Measurements from ENCODE around the gene AKAP13.
A peak's percentile ranks its signal among the peaks of the same experiment; 100 is the strongest.
"Not testable (repeated sequence)": the region's sequence is repeated elsewhere in the genome, so short reads cannot be mapped to it uniquely, and the experiment has no call there.

The AKAP13 gene

DNA sequence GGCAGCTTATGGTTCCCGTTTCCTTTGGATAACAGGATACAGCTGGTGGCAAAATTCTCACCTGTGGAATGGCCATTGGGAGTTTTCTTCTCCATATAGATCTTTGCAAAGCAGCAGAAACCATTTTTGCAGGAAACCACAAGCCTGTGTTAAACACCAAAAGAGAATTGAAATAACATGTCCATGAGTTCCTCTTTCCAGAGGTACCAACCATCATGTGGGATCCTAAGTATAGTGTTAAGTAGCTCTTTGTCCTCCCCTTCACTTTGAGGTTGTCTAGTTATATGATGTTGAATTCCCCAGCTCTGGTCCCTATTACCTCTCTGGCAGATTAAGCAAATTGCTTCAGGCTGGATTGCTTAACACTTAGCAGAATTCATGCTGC is 94.9 kb downstream of the AKAP13 start:
- DNase-seq (ENCODE audit: low read depth in 2 of 2), result no peak

DNA sequence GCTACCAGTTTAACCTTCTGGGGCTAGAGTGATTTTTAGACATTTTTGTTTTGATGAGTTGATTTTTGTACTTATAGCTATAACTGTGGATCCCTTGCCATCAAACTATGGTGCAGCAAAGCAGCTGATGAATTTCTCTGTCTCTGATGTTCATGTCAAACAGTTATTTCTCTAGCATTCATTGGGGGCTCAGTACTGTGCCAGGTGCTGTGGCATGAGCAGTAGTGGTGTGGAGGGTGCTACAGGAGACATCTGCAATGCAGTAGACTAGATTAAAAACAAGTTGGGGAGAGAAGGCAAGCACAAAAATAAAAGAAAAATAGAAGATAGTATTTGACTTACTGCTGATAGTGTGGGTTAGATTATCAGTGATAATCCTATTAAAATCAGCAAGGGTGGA is 95.3 kb downstream of the AKAP13 start:
- DNase-seq (ENCODE audit: low read depth in 2 of 2), result no peak

DNA sequence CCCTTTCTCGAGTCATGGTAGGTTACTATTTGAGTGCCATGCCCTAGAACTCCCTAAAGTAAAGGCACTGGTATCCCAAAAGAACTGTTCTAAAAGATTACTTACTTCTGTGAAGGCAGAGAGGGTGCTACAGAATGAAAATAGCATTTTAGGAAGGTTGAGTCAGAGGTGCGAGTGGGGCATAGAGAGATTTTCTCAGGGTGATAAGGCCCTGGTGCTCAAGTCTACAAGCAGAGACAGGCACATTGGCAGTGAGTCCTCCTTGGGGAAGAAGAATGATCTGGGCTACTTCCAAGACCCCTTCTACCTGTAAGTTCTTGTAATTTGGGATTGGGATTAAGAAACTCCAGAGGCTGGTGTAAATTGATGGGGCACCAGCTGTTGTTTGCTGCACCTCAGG is 96.7 kb downstream of the AKAP13 start:
- no peak for DNase-seq (ENCODE audit: low read depth in 2 of 2)

DNA sequence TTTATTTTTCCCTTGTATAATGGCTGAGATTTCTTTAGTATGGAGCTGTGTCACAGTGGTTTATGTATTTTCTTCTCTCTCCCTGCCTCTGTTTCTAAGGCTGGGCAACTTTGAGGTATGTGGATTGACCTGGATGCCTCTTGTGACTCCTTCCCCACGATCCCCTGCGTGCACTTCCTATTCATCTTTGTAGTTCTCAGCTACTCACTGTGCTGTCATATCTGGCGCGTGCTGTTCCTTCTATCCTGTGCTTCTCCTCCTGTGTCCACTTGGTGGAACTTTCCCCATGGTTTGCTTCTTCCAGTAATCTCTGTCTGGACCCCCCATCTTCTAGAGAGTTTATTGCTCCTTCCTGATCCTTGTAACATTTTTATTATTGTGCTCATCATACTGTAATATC is 97.3 kb downstream of the AKAP13 start:
- no peak for DNase-seq (ENCODE audit: low read depth in 2 of 2)

DNA sequence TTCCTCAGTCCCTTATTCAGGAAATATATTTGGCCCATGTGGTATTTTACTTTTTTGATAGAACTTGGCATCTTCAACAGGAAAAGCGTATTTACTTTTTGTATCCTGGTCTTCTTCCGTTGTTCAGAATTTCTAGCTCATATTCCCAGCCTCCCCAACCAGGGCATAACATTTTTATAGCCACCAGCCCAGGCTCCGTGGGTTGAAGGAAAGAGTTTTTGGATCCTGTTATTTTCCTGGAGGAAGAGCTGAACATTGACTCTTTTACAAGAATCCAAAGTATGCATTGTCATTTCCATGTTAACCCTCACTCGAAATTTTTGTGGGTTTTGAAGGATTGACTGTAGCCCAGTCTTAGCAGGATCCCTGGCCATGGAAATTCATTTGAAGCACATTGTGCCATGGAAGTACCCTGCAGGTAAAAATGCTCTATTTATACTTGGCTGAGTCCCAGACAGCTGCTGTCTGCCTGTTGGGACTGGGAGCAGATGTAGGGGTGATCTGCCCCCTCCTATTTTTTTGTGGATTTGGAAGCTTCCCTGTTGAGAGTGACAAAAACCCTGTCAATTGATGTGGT is 98.8 kb downstream of the AKAP13 start:
- DNase-seq (ENCODE audit: low read depth in 2 of 2), result no peak

DNA sequence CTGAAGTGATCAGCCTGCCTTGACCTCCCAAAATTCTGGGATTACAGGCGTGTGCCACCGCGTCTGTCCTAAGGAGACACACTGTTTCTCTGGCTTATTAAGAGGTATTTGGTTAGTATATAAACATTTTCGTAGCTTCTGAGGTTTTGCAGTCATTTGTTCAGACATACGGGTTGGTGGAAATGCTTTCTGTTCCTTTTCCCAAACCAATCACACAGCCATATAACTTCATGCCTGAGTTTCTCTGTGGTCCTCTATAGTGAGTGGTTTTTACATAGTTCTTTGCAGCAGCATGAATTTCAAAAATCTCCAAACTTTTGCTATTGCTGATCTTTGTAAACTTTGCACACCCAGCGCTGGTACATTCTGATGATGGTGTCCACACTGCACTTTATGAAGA is 100.5 kb downstream of the AKAP13 start:
- DNase-seq (ENCODE audit: low read depth in 2 of 2), result no peak

DNA sequence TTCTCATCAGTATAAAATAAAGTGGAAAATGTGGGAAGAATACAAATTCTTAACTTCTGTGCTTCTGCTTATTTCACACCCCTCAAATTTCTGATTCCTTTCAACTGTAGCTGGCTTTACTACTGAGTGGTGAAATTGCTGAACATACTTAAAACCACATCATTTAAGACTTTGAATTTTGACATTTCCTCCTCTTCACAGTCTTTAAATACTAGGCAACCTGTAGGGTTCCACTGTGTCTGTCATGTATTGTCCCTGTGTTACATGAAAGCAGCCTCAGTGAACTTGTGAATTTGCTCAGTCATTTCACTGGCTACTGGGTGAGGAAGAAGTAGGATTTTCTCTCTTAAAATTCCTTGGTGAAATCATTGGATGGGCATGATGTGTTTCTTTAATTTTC is 101.1 kb downstream of the AKAP13 start:
- DNase-seq (ENCODE audit: low read depth in 2 of 2), result not testable (repeated sequence)

DNA sequence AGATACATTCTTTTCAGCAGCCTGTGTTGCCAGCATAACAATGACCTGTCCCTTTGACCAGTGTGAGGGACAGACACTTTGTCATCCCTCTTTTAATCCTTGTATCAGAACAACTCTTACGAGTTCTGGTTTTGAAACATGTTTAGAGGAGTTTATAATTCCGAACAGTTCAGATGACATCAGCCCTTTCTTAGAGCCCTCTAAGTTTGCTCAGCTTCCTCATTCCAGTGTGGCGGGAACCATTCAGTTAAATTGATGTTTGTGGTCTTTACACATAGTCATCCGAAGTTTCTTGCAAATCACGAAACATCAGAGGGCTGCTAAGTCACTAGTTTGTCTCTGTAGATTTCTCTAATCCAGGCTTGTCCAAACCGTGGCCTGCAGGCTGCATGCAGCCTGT is 102.5 kb downstream of the AKAP13 start:
- no peak for DNase-seq (ENCODE audit: low read depth in 2 of 2)

DNA sequence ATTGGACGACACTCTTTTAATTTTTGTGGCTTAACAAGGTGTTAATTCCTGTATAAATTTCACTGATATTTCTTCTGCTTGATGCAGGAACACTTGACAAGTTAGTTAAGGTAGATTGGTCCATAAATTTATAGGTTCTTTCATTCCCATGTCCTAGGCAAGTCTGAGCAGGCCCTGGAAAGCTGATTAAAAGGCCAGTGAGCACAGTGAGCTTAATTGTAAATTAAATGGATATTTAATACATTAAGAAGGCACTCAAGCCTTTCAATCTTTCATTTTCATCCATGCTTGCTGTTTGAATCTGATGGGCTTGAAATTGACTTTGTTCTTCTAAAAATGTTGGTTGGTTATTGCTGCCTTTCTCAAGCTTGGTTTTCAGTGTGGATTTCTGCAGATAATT is 103.6 kb downstream of the AKAP13 start:
- not testable (repeated sequence) for DNase-seq (ENCODE audit: low read depth in 2 of 2)

DNA sequence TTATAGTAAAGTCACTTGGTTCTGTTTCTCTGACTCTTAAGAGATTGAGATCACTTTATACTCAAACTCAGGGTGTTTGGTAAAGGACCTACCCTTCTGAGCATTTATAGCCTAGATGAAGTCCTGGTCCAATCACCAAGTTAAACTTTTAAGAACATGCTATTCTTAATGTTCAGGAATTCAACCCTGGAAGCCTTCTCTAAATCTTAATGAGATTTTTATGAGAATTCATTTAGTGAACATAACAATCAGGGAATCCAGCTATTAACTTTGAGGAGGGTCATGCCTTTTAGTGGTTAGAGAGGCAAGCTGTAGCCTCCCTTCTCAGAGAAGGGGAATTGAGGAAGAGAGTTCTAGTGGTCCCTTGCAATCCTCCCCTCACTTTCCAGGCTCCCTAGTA is 104.5 kb downstream of the AKAP13 start:
- not testable (repeated sequence) for DNase-seq (ENCODE audit: low read depth in 2 of 2)

DNA sequence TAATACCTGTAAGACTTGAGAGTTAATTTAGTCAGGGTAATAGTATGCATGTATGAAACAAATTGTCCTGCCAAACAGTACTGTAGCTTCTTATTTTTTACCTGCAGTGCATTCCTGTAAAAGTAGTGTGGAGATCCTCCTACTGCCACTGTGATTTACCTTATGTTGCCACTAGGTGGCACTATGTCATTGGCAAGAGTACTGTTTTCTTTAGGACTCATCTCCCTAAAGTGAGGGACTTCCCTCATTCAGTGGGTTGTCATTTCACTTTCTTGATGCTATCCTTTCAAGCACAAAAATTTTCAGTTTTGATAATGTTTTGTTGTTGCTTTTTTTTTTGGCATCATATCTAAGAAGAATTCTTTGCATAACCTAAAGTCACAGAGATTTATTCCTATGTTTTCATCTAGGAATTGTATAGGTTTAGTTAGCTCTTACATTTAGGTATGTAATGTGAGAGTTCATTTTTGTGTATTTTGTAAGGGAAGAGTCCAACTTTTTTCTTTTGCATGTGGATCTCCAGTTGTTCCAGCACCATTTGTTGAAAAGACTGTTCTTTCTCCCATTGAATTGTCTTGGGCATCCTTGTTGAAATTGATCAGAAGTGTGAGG is 105.7 kb downstream of the AKAP13 start:
- DNase-seq (ENCODE audit: low read depth in 2 of 2), result peak; percentile 30 to 63

DNA sequence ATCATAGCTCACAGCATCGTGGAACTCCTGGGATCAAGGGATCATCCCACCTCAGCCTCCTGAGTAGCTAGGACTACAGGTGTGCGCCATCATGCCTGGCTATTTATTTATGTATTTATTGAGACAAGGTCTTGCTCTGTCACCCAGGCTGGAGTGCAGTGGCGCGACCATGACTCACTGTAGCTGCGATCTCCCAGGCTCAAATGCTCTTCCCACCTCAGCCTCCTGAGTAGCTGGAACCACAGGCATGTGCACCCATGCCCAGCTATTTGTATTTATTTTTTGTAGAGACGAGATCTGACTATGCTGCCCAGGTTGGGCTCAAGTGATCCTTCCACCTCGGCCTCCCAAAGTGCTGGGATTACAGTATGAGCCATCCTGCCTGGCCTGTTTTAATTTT is 107.4 kb downstream of the AKAP13 start:
- not testable (repeated sequence) for DNase-seq (ENCODE audit: low read depth in 2 of 2)

DNA sequence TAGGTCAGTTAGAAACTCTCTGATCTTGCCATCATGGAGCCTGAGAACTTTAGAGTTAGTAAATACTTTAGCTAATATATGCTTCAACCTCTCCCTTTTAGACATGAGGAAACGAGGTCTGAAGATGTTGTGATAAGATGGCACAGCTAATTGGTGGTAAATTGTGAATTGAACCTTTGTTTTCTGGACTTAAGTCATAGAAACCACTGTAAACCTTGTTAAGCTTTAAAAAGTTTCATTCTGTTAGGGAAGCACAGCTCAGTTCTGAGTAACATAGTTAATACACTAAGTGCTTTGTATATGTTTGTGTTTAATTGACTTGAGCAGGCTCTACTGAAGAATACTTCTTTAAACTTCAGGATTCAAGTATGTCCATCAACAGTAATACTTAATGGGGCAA is 108.6 kb downstream of the AKAP13 start:
- DNase-seq (ENCODE audit: low read depth in 2 of 2), result no peak

DNA sequence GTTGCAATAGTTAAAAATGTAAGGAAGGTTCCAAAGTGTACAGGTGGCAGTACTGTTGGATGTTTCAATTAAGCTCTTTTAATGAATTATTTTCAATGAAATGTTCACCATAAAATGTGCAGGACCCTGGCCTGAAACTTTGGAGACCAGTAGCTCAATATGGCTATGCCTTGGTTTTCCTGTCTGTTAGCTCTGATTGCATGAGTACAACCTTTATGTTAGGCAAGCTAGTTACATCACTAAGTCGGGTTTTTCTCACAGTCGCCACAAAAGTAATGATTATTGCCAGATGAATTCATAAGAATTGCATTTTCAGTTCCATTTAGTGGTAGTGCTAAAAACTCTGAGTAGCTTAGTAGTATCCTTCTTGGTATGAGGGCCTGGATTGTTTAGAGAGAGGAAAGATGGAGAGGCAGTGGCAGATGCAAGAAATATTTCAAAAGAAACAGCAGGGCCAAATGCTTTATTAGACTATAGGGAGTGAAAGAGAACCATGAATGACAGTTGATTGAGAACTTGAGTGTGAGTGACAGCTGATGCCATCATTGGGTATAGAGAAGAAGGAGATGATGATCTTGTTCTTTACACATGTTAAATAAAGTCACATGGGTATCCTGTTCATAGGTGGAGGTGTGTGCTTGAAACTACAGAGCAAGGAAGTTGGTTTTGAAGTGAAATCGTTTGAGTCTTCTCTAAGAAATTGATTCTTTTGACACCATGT is 109.5 kb downstream of the AKAP13 start:
- no peak for DNase-seq (ENCODE audit: low read depth in 2 of 2)

DNA sequence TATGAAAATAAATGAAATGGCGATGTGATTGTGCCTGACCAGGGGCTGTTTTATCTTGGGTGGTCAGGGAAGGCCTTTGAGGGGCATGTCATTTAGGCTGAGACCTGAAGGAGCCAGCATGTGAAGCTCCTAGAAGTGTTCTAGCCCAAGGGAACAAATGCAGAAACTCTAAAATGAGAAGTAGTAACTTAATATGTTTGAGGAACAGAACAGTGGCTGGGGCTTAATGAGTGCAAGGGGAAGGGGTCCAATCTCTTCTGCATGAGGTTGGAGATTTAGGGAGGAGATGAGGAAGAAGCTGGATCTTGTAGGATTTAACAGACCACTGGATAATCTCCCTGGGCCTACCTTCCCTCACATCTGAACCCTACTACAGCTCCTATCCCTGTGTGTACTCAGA is 110.5 kb downstream of the AKAP13 start:
- DNase-seq (ENCODE audit: low read depth in 2 of 2), result no peak

DNA sequence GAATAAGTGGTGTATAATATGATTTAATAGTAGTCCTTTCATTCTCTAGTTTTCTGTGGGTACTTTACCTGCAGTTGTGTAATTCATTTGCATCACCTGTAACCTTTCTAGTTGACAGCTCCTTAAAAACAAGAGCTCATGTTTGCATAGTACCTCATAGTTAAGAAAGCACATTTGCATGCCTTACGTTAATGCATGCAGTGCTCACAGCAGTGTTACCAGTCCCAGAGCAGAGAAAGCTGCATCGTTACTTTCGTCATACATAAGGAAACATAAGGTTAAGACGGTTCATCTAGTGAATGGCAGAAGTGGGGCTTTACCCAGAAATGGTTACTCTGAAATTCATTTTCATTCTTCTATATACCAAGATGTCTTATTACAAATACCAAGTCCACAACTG is 111.3 kb downstream of the AKAP13 start:
- no peak for DNase-seq (ENCODE audit: low read depth in 2 of 2)

DNA sequence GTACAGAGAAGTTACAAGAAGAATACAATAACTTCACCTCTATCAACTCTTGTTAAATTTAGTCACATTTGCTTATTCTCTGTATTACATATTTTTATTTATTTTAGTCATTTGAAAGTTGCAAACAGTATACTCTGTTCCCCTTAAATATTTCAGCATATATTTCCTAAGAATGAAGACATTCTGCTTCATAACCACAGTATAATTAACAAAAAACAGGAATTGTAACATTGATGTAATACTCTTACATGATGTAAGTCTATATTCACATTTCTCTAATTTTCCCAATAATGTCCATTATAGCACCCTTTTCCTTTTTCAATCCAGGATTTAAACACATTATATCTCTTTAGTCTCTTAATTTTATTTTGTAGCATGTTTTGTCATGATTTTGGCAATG is 112.0 kb downstream of the AKAP13 start:
- DNase-seq (ENCODE audit: low read depth in 2 of 2), result no peak

DNA sequence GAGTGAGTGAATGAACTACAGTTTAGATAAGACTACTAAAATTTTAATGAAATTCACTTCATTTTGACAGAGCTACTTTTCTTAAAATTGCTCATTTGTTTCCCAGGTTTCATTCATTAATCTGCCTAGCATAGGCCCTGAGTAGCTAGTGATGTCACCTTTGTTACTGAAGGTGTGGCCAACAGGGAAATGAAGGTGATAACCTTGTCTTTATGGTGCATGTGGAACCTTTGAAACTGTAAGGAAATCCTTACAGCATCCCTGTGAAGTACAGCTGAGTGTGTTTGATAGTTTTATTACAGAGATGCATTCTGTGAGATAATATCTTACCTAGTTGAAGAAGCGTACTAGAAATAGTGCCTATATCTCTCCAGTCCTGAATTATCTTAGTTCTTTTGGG is 112.9 kb downstream of the AKAP13 start:
- no peak for DNase-seq (ENCODE audit: low read depth in 2 of 2)

DNA sequence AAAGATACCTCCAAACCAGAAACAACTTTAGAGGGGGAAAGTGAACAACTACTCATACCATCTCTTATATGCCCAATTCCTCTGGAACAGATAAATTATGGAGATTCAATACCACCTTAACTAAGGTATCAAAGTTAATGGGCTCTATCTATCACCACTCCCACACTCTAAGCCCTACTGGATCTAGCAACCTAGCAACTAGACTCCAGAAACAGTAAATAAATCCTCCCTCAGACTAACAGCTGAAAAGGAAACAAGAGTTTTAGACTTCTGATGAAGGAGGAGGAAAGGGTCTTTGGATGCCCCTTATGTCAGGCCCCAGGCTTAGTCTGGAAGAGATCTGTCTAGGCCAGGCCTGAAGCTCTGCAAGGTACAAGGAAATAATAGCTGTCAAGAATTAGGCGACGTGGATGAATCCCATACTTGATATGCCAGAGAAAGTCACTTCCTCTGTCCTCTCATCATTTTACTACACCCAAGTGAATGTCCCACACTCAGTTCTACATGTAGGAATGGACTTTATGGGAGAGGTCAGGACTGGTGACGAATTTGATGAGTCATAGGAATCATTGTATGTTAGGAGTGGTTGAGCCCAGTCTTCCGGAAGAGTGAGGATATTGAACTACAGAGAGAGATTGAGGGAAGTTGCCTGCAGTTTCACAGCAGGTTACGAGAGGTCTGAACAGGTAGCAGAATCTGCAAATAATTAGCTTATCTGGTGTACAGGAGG is 113.8 kb downstream of the AKAP13 start:
- DNase-seq (ENCODE audit: low read depth in 2 of 2), result no peak

DNA sequence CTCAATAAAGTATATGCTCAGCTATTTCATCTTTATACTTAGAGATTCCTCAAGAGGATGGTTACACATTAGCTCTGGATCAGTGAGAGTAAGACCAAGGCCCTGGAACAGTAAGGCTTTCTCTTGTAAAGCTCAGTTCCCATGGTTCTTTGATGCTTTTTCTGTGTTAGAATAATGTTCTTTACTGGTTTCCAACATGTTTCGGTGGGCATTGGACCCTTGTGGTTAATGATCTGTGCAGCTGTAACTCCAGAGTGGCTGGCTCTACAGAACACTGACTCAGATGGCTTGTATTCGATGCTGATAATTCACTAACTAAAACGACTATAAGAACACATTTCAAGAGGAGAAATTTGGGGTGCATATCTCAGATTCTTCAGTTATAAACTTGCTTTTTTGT is 114.7 kb downstream of the AKAP13 start:
- DNase-seq (ENCODE audit: low read depth in 2 of 2), result no peak

DNA sequence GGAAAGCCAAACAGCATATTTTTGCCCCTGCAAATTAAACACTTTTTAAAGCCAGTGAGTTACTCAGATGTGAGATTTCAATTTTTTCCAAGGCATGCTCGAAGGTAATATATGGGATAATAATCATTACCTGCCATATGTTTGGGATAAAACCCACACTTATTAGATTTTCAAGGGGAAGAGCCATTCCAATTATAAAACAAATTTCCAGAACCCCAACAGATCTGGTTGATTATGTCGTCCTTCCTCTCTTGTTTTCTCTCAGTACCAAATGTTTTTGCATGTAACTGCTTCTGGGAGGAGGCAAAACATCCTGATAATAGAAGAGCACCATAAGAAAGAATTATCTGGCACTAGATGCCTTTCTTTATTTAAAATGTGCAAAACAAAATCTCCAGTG is 115.1 kb downstream of the AKAP13 start:
- DNase-seq (ENCODE audit: low read depth in 2 of 2), result no peak

DNA sequence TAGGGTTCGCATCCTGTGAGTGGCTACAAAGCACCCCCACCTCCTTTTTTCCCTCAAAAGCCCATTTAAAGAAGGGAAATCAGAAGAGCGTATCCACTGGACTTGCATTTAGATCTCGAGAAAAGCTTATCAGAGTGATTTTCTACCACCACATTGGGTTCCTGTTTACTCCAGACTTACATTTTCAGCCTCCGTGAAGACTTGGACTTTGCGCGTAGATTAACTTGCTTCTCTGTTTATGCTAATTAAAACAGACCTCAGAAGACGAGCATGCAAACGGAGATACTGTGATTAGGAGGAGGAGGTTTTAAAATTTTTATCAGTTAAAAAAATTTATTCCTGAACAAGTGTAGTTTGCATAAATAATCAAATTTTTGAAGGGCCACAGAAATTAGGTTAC is 115.7 kb downstream of the AKAP13 start:
- no peak for DNase-seq (ENCODE audit: low read depth in 2 of 2)
